ENCODE results near the gene WDFY4.

Gene WDFY4

GRCh38 chr10:48819783-48820182, 135.1 kb downstream of the WDFY4 start:
- DNase-seq: no peak

- DNase-seq: no peak
These were observed 135.6 kb downstream of the WDFY4 start for GRCh38 chr10:48820231-48820630.

GRCh38 chr10:48820699-48821098, 136.0 kb downstream of the WDFY4 start:
- DNase-seq: no peak

GRCh38 chr10:48821111-48821510, 136.4 kb downstream of the WDFY4 start:
- DNase-seq: no peak

GRCh38 chr10:48821692-48822091, 137.0 kb downstream of the WDFY4 start:
- no peak for DNase-seq

- no peak for DNase-seq
These were observed 149.0 kb downstream of the WDFY4 start for GRCh38 chr10:48833674-48834073.

- DNase-seq: no peak
These were observed 149.7 kb downstream of the WDFY4 start for GRCh38 chr10:48834189-48834965.

- DNase-seq: no peak
These were observed 151.1 kb downstream of the WDFY4 start for GRCh38 chr10:48835781-48836180.

GRCh38 chr10:48836605-48837004, 151.9 kb downstream of the WDFY4 start:
- DNase-seq: no peak

- no peak for DNase-seq
These were observed 154.2 kb downstream of the WDFY4 start for GRCh38 chr10:48838834-48839233.

- no peak for DNase-seq
These were observed 155.4 kb downstream of the WDFY4 start for GRCh38 chr10:48839809-48840679.

GRCh38 chr10:48842231-48842630, 157.6 kb downstream of the WDFY4 start:
- DNase-seq: no peak

GRCh38 chr10:48843198-48843597, 158.5 kb downstream of the WDFY4 start:
- no peak for DNase-seq

GRCh38 chr10:48844616-48845015, 159.9 kb downstream of the WDFY4 start:
- no peak for DNase-seq

GRCh38 chr10:48845512-48845911, 160.8 kb downstream of the WDFY4 start:
- DNase-seq: no peak

- DNase-seq: no peak
These were observed 163.0 kb downstream of the WDFY4 start for GRCh38 chr10:48847691-48848090.

- no peak for DNase-seq
These were observed 172.2 kb downstream of the WDFY4 start for GRCh38 chr10:48856855-48857254.

GRCh38 chr10:48872234-48872633, 187.6 kb downstream of the WDFY4 start:
- DNase-seq: no peak

GRCh38 chr10:48878091-48878490, 193.4 kb downstream of the WDFY4 start:
- no peak for DNase-seq

GRCh38 chr10:48879451-48879850, 194.8 kb downstream of the WDFY4 start:
- no peak for DNase-seq

GRCh38 chr10:48880016-48880705, 195.5 kb downstream of the WDFY4 start:
- peak in 1 of 2 experiments; percentile 22 for DNase-seq

GRCh38 chr10:48881937-48882336, 197.3 kb downstream of the WDFY4 start:
- DNase-seq: no peak

- no peak for DNase-seq
These were observed 198.2 kb downstream of the WDFY4 start for GRCh38 chr10:48882881-48883280.
